OCI-LY1 (cell line): ENCODE data around the gene KCNJ14.

Source experiments
- EZH2 ChIP-seq: fragments of 200-600 bp; sonication (generic), shearing (Covaris generic); IDR thresholded peaks from 2 replicates; pipeline ENCODE4 v1.8.0; 2017; ENCODE audit warnings: borderline replicate concordance, mixed run types, mild to moderate bottlenecking, antibody characterized with exemption, low read length, moderate library complexity, mixed read lengths
- TF ChIP-seq, protein P1 (sequence below): fragments of 200-600 bp; sonication (generic), shearing (Covaris generic); IDR thresholded peaks from 2 replicates; pipeline ENCODE4 v1.5.1; 2017; ENCODE audit warnings: mild to moderate bottlenecking, antibody characterized with exemption, low read length, moderate library complexity, mixed read lengths

DNA sequence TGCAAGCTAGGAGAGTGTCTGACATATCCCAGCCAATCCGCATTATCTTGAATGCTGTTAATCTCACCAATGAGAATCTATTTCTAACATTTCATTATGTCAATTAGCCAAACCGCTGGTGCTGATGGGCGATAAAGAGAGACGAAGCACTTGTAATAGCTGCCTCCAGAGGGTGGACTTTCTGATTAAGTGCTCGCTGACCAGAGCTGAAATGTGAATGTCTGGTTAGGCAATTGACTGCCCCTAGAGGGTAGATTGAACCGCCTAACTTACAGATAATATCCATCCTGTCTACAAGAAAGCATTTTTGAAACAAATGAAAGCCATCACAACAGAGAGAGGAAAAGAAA, 10.1 kb upstream of the KCNJ14 start:
- TF ChIP-seq, protein P1, sequence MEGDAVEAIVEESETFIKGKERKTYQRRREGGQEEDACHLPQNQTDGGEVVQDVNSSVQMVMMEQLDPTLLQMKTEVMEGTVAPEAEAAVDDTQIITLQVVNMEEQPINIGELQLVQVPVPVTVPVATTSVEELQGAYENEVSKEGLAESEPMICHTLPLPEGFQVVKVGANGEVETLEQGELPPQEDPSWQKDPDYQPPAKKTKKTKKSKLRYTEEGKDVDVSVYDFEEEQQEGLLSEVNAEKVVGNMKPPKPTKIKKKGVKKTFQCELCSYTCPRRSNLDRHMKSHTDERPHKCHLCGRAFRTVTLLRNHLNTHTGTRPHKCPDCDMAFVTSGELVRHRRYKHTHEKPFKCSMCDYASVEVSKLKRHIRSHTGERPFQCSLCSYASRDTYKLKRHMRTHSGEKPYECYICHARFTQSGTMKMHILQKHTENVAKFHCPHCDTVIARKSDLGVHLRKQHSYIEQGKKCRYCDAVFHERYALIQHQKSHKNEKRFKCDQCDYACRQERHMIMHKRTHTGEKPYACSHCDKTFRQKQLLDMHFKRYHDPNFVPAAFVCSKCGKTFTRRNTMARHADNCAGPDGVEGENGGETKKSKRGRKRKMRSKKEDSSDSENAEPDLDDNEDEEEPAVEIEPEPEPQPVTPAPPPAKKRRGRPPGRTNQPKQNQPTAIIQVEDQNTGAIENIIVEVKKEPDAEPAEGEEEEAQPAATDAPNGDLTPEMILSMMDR, result peak; percentile 55
- no peak for TF ChIP-seq EZH2
